D341Med (cell line): ENCODE data around the gene NDUFS2.
"Not testable (repeated sequence)": the region's sequence is repeated elsewhere in the genome, so short reads cannot be mapped to it uniquely, and the experiment has no call there.

Experiments used
- DNase-seq: peaks from one replicate; pipeline ENCODE4 v3.0.0; 2012; ENCODE audit warnings: low spot score

The NDUFS2 gene

GRCh38 chr1:161255302-161255701 is 53.1 kb downstream of the NDUFS2 start:
- not testable (repeated sequence) for DNase-seq

GRCh38 chr1:161255955-161256520 is 53.9 kb downstream of the NDUFS2 start:
- not testable (repeated sequence) for DNase-seq

DNA sequence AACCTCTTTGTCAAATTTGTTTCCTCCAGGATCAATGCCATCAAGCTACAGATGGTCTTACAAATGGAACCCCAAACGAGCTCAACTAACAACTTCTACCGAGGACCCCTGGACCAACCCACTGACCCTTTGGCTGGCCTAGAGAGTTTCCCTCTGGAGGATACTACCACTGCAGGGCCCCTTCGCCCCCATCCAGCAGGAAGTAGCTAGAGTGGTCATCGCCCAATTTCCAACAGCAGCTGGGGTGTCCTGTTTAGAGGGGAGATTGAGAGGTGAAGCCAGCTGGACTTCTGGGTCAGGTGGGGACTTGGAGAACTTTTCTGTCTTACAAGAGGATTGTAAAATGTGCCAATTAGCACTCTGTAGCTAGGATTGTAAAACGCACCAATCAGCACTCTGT is 54.9 kb downstream of the NDUFS2 start:
- not testable (repeated sequence) for DNase-seq

- no peak for DNase-seq
These were observed 56.5 kb downstream of the NDUFS2 start, which contains the start of gene PCP4L1 for GRCh38 chr1:161258439-161259344. Gene PCP4L1, plus strand, starts transcription at chr1:161258745. Its CDS starts 230 bp downstream, at chr1:161258975.

- no peak for DNase-seq
These were observed 57.2 kb downstream of the NDUFS2 start for GRCh38 chr1:161259345-161259702.

GRCh38 chr1:161259765-161260164 is 57.6 kb downstream of the NDUFS2 start:
- DNase-seq, result no peak

GRCh38 chr1:161260376-161261260 is 58.5 kb downstream of the NDUFS2 start:
- peak; percentile 71 for DNase-seq

- DNase-seq, result no peak
These were observed 59.4 kb downstream of the NDUFS2 start for GRCh38 chr1:161261261-161262235.
